Kidney (tissue), 14 donors: Measurements from ENCODE around the gene CHD6. TPM values are rescaled to one million over a fixed set of nuclear protein-coding genes. Genes with fewer than 3 reads are reported as not detected.

Experiments
- DNase-seq, 5 donors: peaks; one replicate each; pipeline ENCODE4 v3.0.0-alpha.2; 2013 to 2020
- FAIRE-seq: peaks from 2 replicates; lab custom pipeline; 2012; peaks lifted over from hg19 to GRCh38; lab: Jason Lieb, UNC
- H3K27ac ChIP-seq, 2 donors: one replicate each; pipeline ENCODE4 v1.7.0; 2013; ENCODE audit warnings: low read depth in 2 of 2, low read length in 2 of 2, inconsistent platforms in 1 of 2
- H3K27me3 ChIP-seq: one replicate; pipeline ENCODE4 v1.7.1; 2013; ENCODE audit warnings: low read length, inconsistent platforms; ENCODE audit not compliant: control insufficient read depth, insufficient read depth
- H3K36me3 ChIP-seq, 3 donors: one replicate each; pipeline versions ENCODE4 v1.7.0 to v1.7.1; 2013; ENCODE audit warnings: low read length in 3 of 3, control low read depth in 1 of 3, inconsistent platforms in 1 of 3; ENCODE audit not compliant: insufficient read depth in 3 of 3, control insufficient read depth in 2 of 3
- H3K4me1 ChIP-seq, 3 donors: one replicate each; pipeline versions ENCODE4 v1.7.0 to v1.7.1; 2013; ENCODE audit warnings: low read length in 3 of 3, inconsistent platforms in 1 of 3, low read depth in 1 of 3; ENCODE audit not compliant: control insufficient read depth in 2 of 3, insufficient read depth in 2 of 3
- H3K4me3 ChIP-seq, 3 donors: one replicate each; pipeline versions ENCODE4 v1.7.0 to v1.8.1; 2013; ENCODE audit warnings: low read length in 3 of 3, control low read depth in 1 of 3, inconsistent platforms in 1 of 3
- H3K9ac ChIP-seq, 3 donors: one replicate each; pipeline versions ENCODE4 v1.7.0 to v1.7.1; 2013; ENCODE audit warnings: low read length in 3 of 3, control low read depth in 1 of 3, inconsistent platforms in 1 of 3
- H3K9me3 ChIP-seq, 3 donors: one replicate each; pipeline versions ENCODE4 v1.7.0 to v1.7.1; 2013; ENCODE audit warnings: low read length in 3 of 3, control low read depth in 1 of 3, inconsistent platforms in 1 of 3; ENCODE audit not compliant: control insufficient read depth in 2 of 3, insufficient read depth in 1 of 3
- intact Hi-C: fragments of 100-400 bp; cut with DNase I; formaldehyde crosslinking; loops from one replicate; pipeline ENCODE4 v1.11.1; 2022
- polyA plus RNA-seq: library from polyadenylated mRNA; stranded (reverse); fragments of 350-450 nt; fragmentation: Illumina TruSeq; extraction: RNeasy Lipid Tissue Mini Kit (QIAGEN cat#74804); gene quantifications from one replicate; pipeline ENCODE4 v1.2.3, GENCODE V29; 2014; ENCODE audit warnings: low read depth, low replicate concordance; ENCODE audit not compliant: insufficient read depth
- total RNA-seq: library from RNA; stranded (reverse); fragmentation: NEBNext Ultra II Directional; extraction: Animal tissue kit (Norgen Biotek cat#: 25700); gene quantifications from one replicate; pipeline ENCODE4 v1.2.1, GENCODE V29; 2021
- TF ChIP-seq, protein P1 (sequence below): IDR thresholded peaks from 3 replicates; pipeline ENCODE4 v1.5.1; 2012; ENCODE audit warnings: mild to moderate bottlenecking, moderate library complexity, borderline replicate concordance; ENCODE audit not compliant: insufficient read depth; ENCODE audit errors: extremely low read depth
- donor health status: control.
- donor health status: control.
- donor health status: control.
- donor health status: control.
- donor health status: control.
- donor health status: DM: yes; HTN: yes; CAD: no.
- donor health status: Normal renal cell carcinoma (clear cell type).

The CHD6 gene
- total and polyA plus RNA-seq, 2 donors from 2014 or later, result 4.5 to 53.5 TPM

DNA sequence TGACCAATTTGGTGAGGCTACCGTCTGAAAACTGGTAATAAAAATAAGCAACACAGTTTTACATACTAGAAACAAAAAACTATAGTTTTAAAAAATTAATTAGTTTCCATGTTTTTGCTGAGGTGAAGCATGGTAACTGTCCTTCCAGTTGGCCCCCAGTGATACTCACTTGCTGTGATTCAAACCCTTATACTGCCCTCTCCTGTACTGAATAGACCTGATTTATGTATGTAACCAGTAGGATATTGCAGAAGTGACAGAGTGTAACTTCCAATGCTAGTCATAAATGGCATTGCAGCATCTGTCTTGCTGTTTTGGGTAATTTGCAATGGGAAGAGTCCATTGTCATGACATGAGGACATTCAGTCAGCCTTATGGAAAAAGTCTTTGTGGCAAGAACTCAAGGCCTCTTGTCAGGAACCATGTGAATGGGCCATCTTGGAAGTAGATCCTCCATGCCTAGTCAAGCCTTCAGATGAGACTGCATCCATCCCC, 8.9 kb upstream of the CHD6 start:
- Histone ChIP-seq H3K27ac (no peak overlapping the region), H3K4me3 (no peak overlapping the region), H3K36me3 (no peaks in the 10 kb centered on the region), H3K27me3 (no peaks in the 10 kb centered on the region), H3K4me1 (no peaks in the 10 kb centered on the region), H3K9me3 (no peaks in the 10 kb centered on the region), H3K9ac (no peak overlapping the region)
- FAIRE-seq (no peak), DNase-seq (no peak)
- TF ChIP-seq, protein P1, sequence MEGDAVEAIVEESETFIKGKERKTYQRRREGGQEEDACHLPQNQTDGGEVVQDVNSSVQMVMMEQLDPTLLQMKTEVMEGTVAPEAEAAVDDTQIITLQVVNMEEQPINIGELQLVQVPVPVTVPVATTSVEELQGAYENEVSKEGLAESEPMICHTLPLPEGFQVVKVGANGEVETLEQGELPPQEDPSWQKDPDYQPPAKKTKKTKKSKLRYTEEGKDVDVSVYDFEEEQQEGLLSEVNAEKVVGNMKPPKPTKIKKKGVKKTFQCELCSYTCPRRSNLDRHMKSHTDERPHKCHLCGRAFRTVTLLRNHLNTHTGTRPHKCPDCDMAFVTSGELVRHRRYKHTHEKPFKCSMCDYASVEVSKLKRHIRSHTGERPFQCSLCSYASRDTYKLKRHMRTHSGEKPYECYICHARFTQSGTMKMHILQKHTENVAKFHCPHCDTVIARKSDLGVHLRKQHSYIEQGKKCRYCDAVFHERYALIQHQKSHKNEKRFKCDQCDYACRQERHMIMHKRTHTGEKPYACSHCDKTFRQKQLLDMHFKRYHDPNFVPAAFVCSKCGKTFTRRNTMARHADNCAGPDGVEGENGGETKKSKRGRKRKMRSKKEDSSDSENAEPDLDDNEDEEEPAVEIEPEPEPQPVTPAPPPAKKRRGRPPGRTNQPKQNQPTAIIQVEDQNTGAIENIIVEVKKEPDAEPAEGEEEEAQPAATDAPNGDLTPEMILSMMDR, result no peak
- intact Hi-C loops, result no loop called here

DNA sequence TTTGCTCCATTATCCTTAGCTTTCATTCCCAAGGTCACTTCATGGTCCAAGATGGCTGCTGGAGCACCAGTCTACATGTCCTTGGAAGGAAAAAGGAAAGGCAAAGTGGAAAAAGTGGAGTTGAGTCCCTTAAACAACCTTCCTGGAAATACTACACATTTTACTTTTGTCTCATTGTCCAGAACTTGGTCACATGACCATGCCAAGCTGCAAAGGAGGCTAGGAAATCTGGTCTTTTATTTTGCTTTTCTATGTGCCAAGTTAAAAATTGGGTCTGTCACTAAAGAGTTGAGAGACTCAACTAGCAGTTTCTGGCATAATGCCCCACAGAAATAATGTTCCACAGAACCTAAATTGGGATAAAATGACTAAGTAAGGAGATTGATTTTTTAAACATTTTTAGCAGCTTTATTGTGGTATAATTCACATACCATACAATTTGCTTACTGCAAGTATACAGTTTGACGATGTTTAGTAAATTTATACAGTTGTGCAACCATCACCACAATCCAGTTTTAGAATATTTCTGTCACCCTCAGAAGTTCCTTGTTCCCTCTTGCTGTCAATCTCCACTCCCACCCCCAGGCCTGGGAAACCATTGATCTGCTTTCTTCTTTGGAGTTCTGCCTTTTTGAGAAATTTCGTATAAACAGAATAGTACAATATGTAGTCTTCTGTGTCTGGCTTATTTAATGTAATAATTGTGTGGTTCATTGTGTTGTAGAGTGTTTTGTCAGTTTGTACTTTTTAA, 5.6 kb upstream of the CHD6 start:
- no peak overlapping the region for H3K9ac ChIP-seq
- no peaks in the 10 kb centered on the region for H3K27me3 ChIP-seq
- no peaks in the 10 kb centered on the region for H3K36me3 ChIP-seq
- DNase-seq, result no peak
- H3K4me3 ChIP-seq, result no peak overlapping the region
- no peaks in the 10 kb centered on the region for H3K9me3 ChIP-seq
- TF ChIP-seq, protein P1, result no peak
- FAIRE-seq, result no peak
- H3K27ac ChIP-seq, result no peak overlapping the region
- H3K4me1 ChIP-seq, result peaks cover 0 to 3% (median 0%) of the 10 kb centered on the region in 3 donors
- intact Hi-C loops, result no loop called here

DNA sequence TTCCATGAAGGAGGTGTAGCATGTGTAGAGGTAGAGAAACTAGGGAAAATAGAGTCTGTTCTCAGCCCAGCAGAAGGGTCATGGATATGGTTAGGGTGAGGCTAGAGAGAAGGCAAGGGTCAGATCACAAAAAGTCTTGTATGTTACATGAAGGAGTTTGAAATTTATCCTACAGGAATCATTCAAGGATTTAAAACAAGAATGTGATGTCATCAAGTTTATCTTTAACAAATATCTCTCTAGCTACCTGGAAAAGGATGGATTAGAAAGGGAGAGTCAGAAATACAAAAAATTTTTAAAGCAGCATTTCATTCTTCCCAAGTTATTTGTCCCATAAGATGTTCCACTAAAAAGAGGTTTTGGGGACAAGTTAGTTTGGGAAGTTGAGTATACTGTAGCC, 4.4 kb upstream of the CHD6 start:
- Histone ChIP-seq H3K9ac (no peak overlapping the region), H3K4me1 (peaks cover 0 to 3% (median 0%) of the 10 kb centered on the region in 3 donors), H3K9me3 (no peaks in the 10 kb centered on the region), H3K27ac (no peak overlapping the region), H3K4me3 (no peak overlapping the region), H3K27me3 (no peaks in the 10 kb centered on the region), H3K36me3 (no peaks in the 10 kb centered on the region)
- TF ChIP-seq, protein P1, result no peak
- FAIRE-seq (no peak), DNase-seq (no peak)
- intact Hi-C loops, result no loop called here
